Muscle layer of duodenum (tissue), 2 donors: ENCODE results near the gene ATXN7.

Experiments
- H3K27ac ChIP-seq: one replicate; pipeline ENCODE4 v1.7.0; 2013; ENCODE audit warnings: mild to moderate bottlenecking, low read length
- H3K27me3 ChIP-seq: one replicate; pipeline ENCODE4 v1.7.0; 2013; ENCODE audit warnings: low read depth, mild to moderate bottlenecking, control low read depth, low read length
- H3K36me3 ChIP-seq, 2 donors: one replicate each; pipeline ENCODE4 v1.7.0; 2013; ENCODE audit warnings: low read length in 2 of 2, control low read depth in 1 of 2, mild to moderate bottlenecking in 1 of 2; ENCODE audit not compliant: insufficient read depth in 2 of 2, control insufficient read depth in 1 of 2
- H3K4me1 ChIP-seq, 2 donors: one replicate each; pipeline ENCODE4 v1.7.0; 2013; ENCODE audit warnings: low read length in 2 of 2, mild to moderate bottlenecking in 2 of 2, control low read depth in 1 of 2, moderate library complexity in 1 of 2; ENCODE audit not compliant: insufficient read depth in 2 of 2, control insufficient read depth in 1 of 2
- H3K4me3 ChIP-seq, 2 donors: one replicate each; pipeline ENCODE4 v1.7.0; 2013; ENCODE audit warnings: low read length in 2 of 2, low read depth in 1 of 2, mild to moderate bottlenecking in 1 of 2
- H3K9me3 ChIP-seq, 2 donors: one replicate each; pipeline ENCODE4 v1.7.0; 2013; ENCODE audit warnings: low read length in 2 of 2, control low read depth in 1 of 2, mild to moderate bottlenecking in 1 of 2; ENCODE audit not compliant: control insufficient read depth in 1 of 2
- donor health status: healthy.

Gene ATXN7

DNA sequence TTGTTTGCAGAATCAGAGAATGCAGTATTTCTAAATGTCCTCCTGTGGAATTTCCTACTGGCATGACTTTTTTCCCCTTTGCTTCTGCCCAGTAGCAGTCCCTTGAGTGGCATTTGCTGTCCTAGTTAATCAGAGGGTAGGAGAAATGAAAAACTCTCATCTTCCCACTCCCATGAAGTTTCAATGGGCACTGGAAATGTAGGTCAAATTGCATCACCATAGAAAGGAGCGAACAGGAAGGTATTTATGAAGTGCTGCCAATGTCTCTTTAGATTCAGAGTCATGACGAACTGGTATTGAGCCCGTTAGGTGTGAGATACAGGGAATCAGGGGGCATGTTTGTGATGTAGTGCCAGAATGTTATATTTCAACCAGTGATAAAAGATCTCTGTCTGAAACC, 23.2 kb downstream of the ATXN7 start:
- H3K4me3 ChIP-seq, result no peak overlapping the region
- no peak overlapping the region for H3K27ac ChIP-seq
- no peaks in the 10 kb centered on the region for H3K36me3 ChIP-seq

DNA sequence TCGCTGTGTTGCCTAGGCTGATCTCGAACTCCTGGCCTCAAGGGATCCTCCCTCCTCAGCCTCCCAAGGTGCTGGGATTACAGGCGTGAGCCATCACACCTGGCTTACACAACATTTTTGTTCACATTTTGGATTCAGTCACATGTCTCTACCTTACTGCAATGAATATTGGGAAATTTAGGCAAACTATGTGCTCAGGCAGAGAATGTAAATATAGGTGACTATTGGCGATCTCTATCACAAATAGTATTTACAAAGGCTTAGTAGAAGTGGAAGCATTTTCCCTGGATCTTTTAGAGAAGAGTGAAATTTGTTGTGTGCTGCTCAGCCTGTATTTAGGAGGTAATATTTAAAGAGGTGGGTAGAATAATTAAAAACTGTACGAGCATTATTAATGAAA, 27.9 kb downstream of the ATXN7 start:
- no peaks in the 10 kb centered on the region for H3K27me3 ChIP-seq
- H3K9me3 ChIP-seq, result no peaks in the 10 kb centered on the region
- H3K36me3 ChIP-seq, result no peaks in the 10 kb centered on the region
- H3K27ac ChIP-seq, result no peak overlapping the region
- H3K4me3 ChIP-seq, result no peak overlapping the region
- H3K4me1 ChIP-seq, result peaks cover 0 to 17% of the 10 kb centered on the region in 2 donors

More for the DNA sequence above, 23.2 kb downstream of the ATXN7 start:
- Histone ChIP-seq H3K4me1 (peaks cover 0 to 11% of the 10 kb centered on the region in 2 donors), H3K27me3 (no peaks in the 10 kb centered on the region), H3K9me3 (no peaks in the 10 kb centered on the region)

DNA sequence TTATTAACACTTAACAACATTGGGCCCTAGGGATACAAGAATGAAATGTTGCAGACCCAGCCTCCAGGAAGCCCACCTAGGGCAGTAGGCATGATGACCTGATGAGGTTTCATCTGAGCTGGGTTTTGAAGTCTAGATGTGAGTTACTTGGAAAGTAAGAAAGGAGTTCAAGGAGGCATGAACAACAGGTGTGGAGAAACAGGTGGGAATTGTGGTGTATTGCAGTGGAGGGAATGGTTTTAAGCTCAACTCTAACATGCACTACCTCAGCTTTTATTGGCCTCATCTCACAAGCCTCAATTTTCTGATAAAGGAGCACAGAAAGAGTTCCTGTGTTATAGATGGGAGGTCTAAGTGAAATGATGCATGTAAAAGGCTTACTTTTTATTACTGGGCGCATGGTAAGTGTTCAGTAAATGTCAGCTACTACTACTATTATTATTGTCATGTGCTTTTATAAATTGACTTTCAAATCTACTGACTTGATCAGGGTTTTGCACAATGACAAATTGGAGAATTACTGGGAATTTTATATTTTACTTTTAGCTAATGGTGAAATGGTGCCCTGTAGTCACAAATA, 29.2 kb downstream of the ATXN7 start:
- H3K27me3 ChIP-seq, result no peaks in the 10 kb centered on the region
- no peaks in the 10 kb centered on the region for H3K36me3 ChIP-seq
- peaks cover 0 to 10% of the 10 kb centered on the region in 2 donors for H3K4me1 ChIP-seq
- no peaks in the 10 kb centered on the region for H3K9me3 ChIP-seq
- no peak overlapping the region for H3K27ac ChIP-seq
- H3K4me3 ChIP-seq, result no peak overlapping the region

DNA sequence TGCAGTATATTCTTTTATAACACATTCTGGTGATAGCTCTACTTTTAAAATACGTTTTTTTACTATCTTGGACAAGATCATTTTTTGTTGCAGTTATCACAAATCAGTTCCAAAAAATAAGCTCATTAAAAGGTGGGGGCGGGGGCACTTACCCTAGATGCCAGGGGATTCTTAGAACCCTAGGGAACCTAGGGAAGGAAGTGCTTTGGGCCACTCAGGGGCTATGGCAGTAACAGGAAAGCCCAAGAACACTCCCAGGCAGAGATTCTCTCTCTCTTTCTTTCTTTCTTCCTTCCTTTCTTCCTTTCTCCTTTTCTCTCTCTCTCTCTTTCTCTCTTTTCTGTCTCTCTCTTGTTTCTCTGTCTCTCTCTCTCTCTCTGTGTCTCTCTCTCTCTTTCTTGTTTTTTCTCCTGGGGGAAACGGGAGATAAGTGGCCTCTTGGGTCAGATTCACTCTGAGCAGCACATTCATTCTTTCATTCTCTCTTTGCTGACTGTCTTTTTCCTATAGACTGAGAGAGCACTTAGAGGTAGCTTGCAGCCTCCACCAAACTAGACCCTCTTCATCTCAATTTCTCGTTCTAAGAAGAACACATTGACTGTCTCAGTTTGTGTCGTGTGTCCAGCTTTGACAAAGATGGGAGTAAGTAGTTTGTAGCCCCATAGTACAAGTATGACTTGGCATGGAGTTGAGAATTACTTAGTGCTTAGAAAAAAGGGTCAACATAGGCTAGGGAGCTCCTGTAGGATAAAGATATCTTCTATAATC, 31.9 kb downstream of the ATXN7 start:
- H3K4me3 ChIP-seq, result no peak overlapping the region
- no peaks in the 10 kb centered on the region for H3K27me3 ChIP-seq
- peaks cover 0 to 10% of the 10 kb centered on the region in 2 donors for H3K4me1 ChIP-seq
- no peak overlapping the region for H3K27ac ChIP-seq
- H3K9me3 ChIP-seq, result no peaks in the 10 kb centered on the region
- H3K36me3 ChIP-seq, result peaks cover 4 to 6% of the 10 kb centered on the region in 2 donors

DNA sequence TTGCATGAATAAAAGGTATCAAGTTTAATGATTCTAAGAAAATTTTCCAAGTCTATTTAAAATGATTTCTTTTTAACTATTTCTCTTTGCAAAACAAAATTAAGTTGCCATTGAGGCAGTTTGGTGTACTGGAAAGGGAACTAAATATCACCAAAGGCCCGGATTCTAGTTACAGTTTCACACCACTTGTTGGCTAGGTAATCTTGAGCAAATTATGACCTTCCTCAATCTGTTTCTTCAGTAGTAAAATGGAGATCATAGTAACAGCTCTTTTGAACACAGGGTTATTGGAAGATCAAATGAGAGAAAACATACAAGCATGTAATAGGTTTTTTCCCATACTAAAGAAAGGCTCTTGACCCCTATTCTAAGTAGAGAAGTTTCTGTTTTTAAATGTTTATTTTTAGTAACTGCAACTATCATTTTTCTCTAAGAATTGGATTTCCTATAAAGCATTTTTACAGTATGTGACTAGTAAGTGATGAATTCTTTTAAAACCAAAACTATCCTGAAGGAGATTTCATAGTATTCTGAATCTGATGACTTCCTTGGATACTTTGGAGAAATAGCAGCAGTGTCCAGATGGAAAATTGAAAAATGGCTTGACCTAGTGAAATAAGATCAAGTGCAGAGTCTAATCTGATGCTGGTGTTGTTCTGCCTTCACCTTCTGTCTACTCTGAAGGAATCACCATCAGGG, 32.8 kb downstream of the ATXN7 start:
- H3K9me3 ChIP-seq, result no peaks in the 10 kb centered on the region
- H3K27me3 ChIP-seq, result no peaks in the 10 kb centered on the region
- peaks cover 0 to 10% of the 10 kb centered on the region in 2 donors for H3K4me1 ChIP-seq

DNA sequence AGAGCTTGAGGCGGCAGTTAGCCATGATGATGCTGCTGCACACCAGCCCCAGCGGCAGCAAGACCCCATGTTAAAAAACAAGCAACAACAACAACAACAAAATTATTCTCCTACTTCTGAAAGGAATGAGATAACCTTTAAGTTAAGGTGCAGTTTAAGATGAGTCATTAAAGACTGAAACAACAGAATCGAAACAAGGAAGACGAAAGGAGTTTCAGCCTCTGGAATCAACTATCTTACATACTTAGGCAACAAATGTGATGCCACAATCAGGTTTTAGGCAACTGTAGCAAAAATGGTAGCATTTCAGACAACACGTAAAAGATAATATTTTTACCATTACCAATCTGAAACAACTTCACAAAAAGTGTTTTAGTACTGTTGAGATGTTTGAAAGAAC, 36.3 kb downstream of the ATXN7 start:
- peaks cover 4 to 6% of the 10 kb centered on the region in 2 donors for H3K36me3 ChIP-seq
- H3K27me3 ChIP-seq, result no peaks in the 10 kb centered on the region
- H3K27ac ChIP-seq, result no peak overlapping the region
- no peak overlapping the region for H3K4me3 ChIP-seq
- peaks cover 0 to 10% of the 10 kb centered on the region in 2 donors for H3K4me1 ChIP-seq
- no peaks in the 10 kb centered on the region for H3K9me3 ChIP-seq

More for the DNA sequence above, 32.8 kb downstream of the ATXN7 start:
- H3K4me3 ChIP-seq, result no peak overlapping the region
- H3K27ac ChIP-seq, result no peak overlapping the region
- peaks cover 4 to 6% of the 10 kb centered on the region in 2 donors for H3K36me3 ChIP-seq

DNA sequence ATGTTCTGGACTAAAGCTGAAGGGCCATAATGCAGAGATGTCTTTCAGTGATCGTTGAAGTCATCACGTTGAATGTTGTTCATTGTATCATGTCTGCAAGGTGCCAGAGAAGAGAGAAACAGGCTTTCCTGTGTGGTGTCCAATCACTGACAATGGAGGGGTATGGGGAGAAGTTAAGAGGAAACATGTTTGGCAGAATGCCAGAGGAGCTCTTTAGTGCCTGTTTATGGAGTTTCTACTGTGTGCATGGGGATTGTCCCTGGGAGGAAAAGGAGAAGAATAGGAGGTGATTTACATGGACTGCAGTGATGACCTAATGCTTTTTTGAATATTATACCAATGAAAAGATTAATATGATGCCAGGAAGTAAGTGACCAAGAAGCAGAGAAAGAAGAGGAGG, 36.8 kb downstream of the ATXN7 start:
- H3K36me3 ChIP-seq, result peaks cover 4 to 6% of the 10 kb centered on the region in 2 donors
- H3K27ac ChIP-seq, result no peak overlapping the region
- no peak overlapping the region for H3K4me3 ChIP-seq
- H3K4me1 ChIP-seq, result peaks cover 0 to 6% of the 10 kb centered on the region in 2 donors
- H3K9me3 ChIP-seq, result no peaks in the 10 kb centered on the region
- no peaks in the 10 kb centered on the region for H3K27me3 ChIP-seq

DNA sequence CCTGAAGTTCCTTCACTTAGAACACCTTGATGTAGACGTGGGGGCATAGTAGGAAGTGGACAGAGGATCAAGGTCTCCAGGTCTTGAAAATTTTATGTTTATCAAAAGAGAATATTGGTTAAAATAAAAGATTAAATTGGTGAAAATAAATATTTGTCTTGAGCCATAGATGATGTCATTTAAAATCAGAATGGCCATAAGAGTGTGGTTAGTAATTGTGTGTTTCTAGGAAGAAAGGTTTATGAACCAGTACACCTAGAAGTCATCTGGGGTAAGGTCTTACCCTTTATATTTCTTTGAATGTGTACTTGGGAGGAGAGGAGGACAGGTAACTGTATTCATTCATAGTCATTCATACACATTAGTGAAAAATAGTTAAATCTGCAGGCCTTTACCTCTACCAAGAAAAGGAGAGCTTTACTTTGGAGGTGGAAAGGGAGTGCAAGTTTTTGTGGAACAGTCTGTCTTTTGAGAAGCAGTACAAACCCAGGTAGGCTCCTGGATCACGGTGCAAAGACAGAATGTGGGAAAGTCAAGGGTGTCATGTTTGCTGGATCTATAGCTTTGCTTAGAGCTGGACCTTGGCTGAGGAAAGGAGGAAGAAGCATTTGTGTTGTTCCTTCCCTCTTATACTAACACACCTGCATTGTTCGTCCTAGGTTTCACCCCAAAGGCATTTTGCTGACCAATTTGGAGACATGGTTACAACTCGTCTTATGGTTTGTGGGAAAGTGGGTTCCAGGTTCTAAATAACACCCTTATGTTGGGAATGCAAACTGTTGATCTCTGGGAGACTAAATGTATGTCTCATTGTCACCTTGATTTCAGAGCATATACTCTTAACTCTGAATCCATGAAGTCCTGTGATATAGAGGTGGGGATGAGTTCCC, 42.3 kb downstream of the ATXN7 start:
- Histone ChIP-seq H3K27ac (no peak overlapping the region), H3K27me3 (no peaks in the 10 kb centered on the region), H3K4me1 (peaks cover 3 to 4% of the 10 kb centered on the region in 2 donors), H3K4me3 (no peak overlapping the region), H3K9me3 (no peaks in the 10 kb centered on the region), H3K36me3 (no peaks in the 10 kb centered on the region)

DNA sequence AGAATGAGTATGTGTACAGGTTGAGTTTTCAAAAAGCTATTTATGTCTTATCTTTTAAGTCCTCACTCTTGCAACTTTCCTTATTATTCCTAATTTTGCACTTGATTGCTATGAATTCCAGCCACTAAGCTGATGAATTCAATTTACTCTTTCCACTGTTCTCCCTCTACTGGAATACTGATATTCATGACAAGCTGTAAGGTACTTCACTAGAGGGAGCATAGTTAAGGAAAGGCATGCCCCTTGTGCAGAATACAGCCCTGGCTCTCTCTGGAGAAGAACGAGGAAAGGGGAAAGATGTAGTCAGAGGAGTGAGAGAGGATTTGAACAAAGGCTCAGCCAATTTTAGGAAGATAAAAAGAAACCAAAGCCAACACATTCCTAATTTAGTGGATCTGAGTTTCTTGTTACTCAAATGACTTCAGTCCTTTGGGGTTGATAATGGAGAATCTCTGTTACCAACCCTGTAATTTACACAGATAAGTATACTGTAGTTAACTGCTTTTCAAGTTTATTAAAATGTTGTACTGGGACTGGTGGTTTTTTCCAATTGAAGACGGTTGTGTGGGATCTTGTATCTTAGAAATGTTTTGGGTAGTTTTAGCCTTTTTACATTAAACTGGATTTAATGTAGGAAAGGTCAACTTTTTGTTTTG, 44.5 kb downstream of the ATXN7 start:
- Histone ChIP-seq H3K9me3 (no peaks in the 10 kb centered on the region), H3K4me1 (peaks cover 6 to 9% of the 10 kb centered on the region in 2 donors), H3K27me3 (no peaks in the 10 kb centered on the region), H3K27ac (no peak overlapping the region), H3K4me3 (no peak overlapping the region), H3K36me3 (no peaks in the 10 kb centered on the region)

DNA sequence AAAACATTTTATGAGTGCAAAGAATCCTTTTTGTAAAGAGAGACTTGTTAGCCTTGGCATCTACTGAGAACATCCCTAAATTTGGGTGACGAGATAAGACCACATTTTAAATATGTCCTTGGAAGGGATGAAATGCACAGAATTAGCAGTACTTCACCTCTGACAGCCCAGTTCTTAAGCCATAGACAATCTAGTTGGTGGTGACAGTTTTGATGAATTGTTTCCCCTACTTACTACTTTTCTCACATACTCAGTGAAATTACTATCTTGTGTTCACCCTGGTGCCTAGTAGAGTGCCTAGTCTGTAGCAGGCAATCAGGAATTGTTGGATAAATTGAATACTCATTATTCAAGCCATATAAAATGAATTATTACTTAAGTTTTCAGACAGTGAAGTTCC, 45.1 kb downstream of the ATXN7 start:
- Histone ChIP-seq H3K36me3 (no peaks in the 10 kb centered on the region), H3K4me1 (peaks cover 12 to 13% of the 10 kb centered on the region in 2 donors), H3K27ac (no peak overlapping the region), H3K4me3 (no peak overlapping the region), H3K9me3 (no peaks in the 10 kb centered on the region), H3K27me3 (no peaks in the 10 kb centered on the region)
